Left lung (tissue), 10 donors: ENCODE results near the gene IL17REL. TPM values are rescaled to one million over a fixed set of nuclear protein-coding genes. Genes with fewer than 3 reads are reported as not detected.

Experiments
- ATAC-seq: fragments of 200-7000 bp; cut with Tn5 transposase; one replicate; pipeline ENCODE4 v1.9.1; 2020; ENCODE audit warnings: moderate library complexity
- DNase-seq, 4 donors: peaks; one replicate each; pipeline ENCODE4 v3.0.0-alpha.2; 2013 to 2020
- H3K27ac ChIP-seq, 2 donors: fragments of 200-600 bp; sonication (generic) in 1 of 2; one replicate each; pipeline versions ENCODE4 v1.5.0 to v1.8.0; 2020 to 2021
- H3K27me3 ChIP-seq, 2 donors: fragments of 200-600 bp; sonication (generic) in 1 of 2; one replicate each; pipeline versions ENCODE4 v1.5.0 to v1.8.0; 2020 to 2021
- H3K36me3 ChIP-seq, 2 donors: fragments of 200-600 bp; sonication (generic) in 1 of 2; one replicate each; pipeline versions ENCODE4 v1.5.0 to v1.8.0; 2020 to 2021
- H3K4me1 ChIP-seq, 2 donors: fragments of 200-600 bp; one replicate each; pipeline ENCODE4 v1.8.0; 2021
- H3K4me3 ChIP-seq, 2 donors: fragments of 200-600 bp; sonication (generic) in 1 of 2; one replicate each; pipeline versions ENCODE4 v1.5.0 to v1.8.0; 2020 to 2021; ENCODE audit warnings: mild to moderate bottlenecking in 1 of 2
- H3K9me3 ChIP-seq, 2 donors: fragments of 200-600 bp; sonication (generic) in 1 of 2; one replicate each; pipeline versions ENCODE4 v1.5.0 to v1.8.0; 2020 to 2021
- CTCF ChIP-seq, 2 donors: fragments of 200-600 bp; sonication (generic) in 1 of 2; IDR thresholded peaks; one replicate each; pipeline versions ENCODE4 v1.5.0 to v1.8.0; 2021; ENCODE audit warnings: antibody characterized with exemption in 2 of 2
- intact Hi-C, 2 donors: fragments of 100-400 bp; cut with DNase I; formaldehyde crosslinking; loops; one replicate each; pipeline versions ENCODE4 v1.11.2 to v1.14.2; 2022
- polyA plus RNA-seq, 6 donors: library from polyadenylated mRNA; unstranded; fragments of 120-200 nt; gene quantifications; one replicate each; pipeline ENCODE4 v1.2.1, GENCODE V29; 2013; ENCODE audit not compliant: insufficient read length in 6 of 6
- total RNA-seq, 2 donors: library from RNA; stranded (reverse); fragmentation: NEBNext Ultra II Directional; extraction: Animal tissue kit (Norgen Biotek cat#: 25700); gene quantifications; one replicate each; pipeline ENCODE4 v1.2.1, GENCODE V29; 2021
- donor health status: DM: no; HTN: yes; CAD: no.
- donor health status: DM: no; HTN: no; CAD: no.

IL17REL gene
- total and polyA plus RNA-seq, 8 donors: 0.06 to 0.17 (median 0.07) TPM; not detected in 3

GRCh38 chr22:50059881-50060262 lies 47.3 kb upstream of the IL17REL start:
- no peak overlapping the region for H3K4me3 ChIP-seq
- DNase-seq (peak in 1 of 4 donors; percentile 41), ATAC-seq (no peak)
- H3K4me1 ChIP-seq: peaks cover 10 to 20% of the 10 kb centered on the region in 2 donors
- H3K36me3 ChIP-seq: no peaks in the 10 kb centered on the region
- no peaks in the 10 kb centered on the region for H3K9me3 ChIP-seq
- H3K27ac ChIP-seq: peak overlapping the region in 1 of 2 donors; percentile 19
- intact Hi-C loops: no loop called here
- TF ChIP-seq CTCF (IDR thresholded peaks at IDR 0.05): no peak
- peaks cover 7 to 79% of the 10 kb centered on the region in 2 donors for H3K27me3 ChIP-seq

- Histone ChIP-seq H3K36me3 (no peaks in the 10 kb centered on the region), H3K4me1 (peaks cover 10 to 20% of the 10 kb centered on the region in 2 donors), H3K27me3 (peaks cover 7 to 73% of the 10 kb centered on the region in 2 donors), H3K27ac (peak overlapping the region in 1 of 2 donors; percentile 19), H3K9me3 (peaks cover 0 to 2% of the 10 kb centered on the region in 2 donors), H3K4me3 (no peak overlapping the region)
- TF ChIP-seq CTCF (IDR thresholded peaks at IDR 0.05): no peak
- peak; percentile 21 for ATAC-seq
- DNase-seq: peak in 3 of 4 donors; percentile 40 to 81 (median 65)
- intact Hi-C loops: no loop called here
Observed at GRCh38 chr22:50058906-50059880, 46.6 kb upstream of the IL17REL start.

DNA sequence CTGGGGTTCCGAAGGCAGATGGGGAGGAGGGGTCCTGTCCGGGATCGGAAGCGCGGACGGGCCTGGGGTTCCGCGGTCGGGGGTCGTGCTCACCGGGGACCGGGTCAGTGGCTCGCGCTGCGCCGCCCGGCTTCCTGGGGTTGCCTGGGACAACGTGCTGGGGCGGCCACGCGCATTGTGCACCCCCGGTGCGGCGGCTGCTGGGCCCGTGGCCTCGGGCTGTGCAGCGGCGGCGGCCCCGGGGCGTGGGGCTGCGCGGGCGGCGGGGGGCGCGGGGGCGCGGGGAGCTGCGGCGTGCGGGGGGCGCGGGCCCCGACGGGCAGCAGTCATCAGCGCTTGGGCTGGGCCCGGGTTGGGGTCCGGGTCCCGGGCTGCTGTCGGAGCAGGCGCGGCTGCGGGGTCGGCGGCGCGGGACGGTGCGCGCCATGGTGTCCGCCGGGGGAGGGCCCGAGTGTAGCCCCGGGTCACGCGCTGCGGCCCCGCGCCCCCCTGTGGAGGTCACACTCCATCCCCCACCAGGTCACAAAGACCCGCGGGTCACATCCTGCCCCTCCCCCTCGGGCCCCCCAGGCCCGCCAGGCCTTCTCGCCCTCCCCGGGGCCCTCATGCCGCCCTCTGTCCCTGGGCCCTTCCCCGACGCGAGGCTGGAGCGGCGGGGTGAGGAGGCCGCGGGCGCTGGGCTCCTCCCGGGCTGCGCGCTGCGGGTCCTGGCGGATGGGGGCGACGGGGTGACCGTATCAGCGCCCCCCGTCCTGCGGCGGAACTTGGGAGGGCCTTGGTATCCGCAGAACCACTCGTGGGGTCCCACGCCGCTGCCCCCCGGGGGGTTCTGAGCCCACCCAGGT lies 45.7 kb upstream of the IL17REL start, which contains the start of gene TTLL8:
Gene TTLL8 (minus strand): TSS at position 238 of the 845 bp plus-strand sequence.
- H3K4me1 ChIP-seq: peaks cover 10 to 20% of the 10 kb centered on the region in 2 donors
- DNase-seq: peak in 1 of 4 donors; percentile 64
- intact Hi-C loops: no loop called here
- H3K27ac ChIP-seq: no peak within 1 kb of the TSS
- H3K4me3 ChIP-seq: no peak within 1 kb of the TSS
- no peaks in the 10 kb centered on the region for H3K36me3 ChIP-seq
- ATAC-seq: no peak
- no peak for TF ChIP-seq CTCF (IDR thresholded peaks at IDR 0.05)
- H3K27me3 ChIP-seq: peaks cover 7 to 68% of the 10 kb centered on the region in 2 donors
- peaks cover 0 to 11% of the 10 kb centered on the region in 2 donors for H3K9me3 ChIP-seq

GRCh38 chr22:50057278-50058060 lies 44.9 kb upstream of the IL17REL start:
- Histone ChIP-seq H3K4me3 (no peak overlapping the region), H3K36me3 (no peaks in the 10 kb centered on the region), H3K4me1 (peaks cover 10 to 20% of the 10 kb centered on the region in 2 donors), H3K9me3 (peaks cover 0 to 18% of the 10 kb centered on the region in 2 donors), H3K27ac (no peak overlapping the region), H3K27me3 (peaks cover 7 to 63% of the 10 kb centered on the region in 2 donors)
- ATAC-seq (no peak), DNase-seq (peak in 1 of 4 donors; percentile 3)
- intact Hi-C loops: no loop called here
- TF ChIP-seq CTCF (IDR thresholded peaks at IDR 0.05): no peak
